Activated CD8-positive, alpha-beta memory T cell treated with anti-CD3 and anti-CD28 coated beads, Interleukin-2, amount 50 U/mL, for 1 hour (primary cell): ENCODE data around the gene PLA2G6.

ENCODE experiments used
- DNase-seq: peaks from one replicate; pipeline ENCODE4 v3.0.0-alpha.2; 2020; ENCODE audit errors: extremely low read depth

Gene PLA2G6

GRCh38 chr22:38181453-38182200, at the start of gene PLA2G6:
Gene PLA2G6, minus strand, starts transcription at chr22:38181830. Its CDS starts 12,404 bp downstream, at chr22:38169426.
- DNase-seq, result peak; percentile 80

- DNase-seq, result no peak
Observed at GRCh38 chr22:38230916-38231315, 49.3 kb upstream of the PLA2G6 start.

- DNase-seq, result no peak
Observed at GRCh38 chr22:38230108-38230825, 48.6 kb upstream of the PLA2G6 start.

- DNase-seq, result no peak
Observed at GRCh38 chr22:38228873-38229740, 47.5 kb upstream of the PLA2G6 start.

- DNase-seq, result no peak
Observed at GRCh38 chr22:38228326-38228872, 46.8 kb upstream of the PLA2G6 start.

GRCh38 chr22:38226853-38227649, 45.4 kb upstream of the PLA2G6 start:
- no peak for DNase-seq

- DNase-seq, result no peak
Observed at GRCh38 chr22:38223289-38223960, 41.8 kb upstream of the PLA2G6 start.

- no peak for DNase-seq
Observed at GRCh38 chr22:38222797-38223119, 41.1 kb upstream of the PLA2G6 start.

GRCh38 chr22:38221908-38222796, 40.5 kb upstream of the PLA2G6 start:
- DNase-seq, result no peak

- DNase-seq, result no peak
Observed at GRCh38 chr22:38221407-38221806, 39.8 kb upstream of the PLA2G6 start.

GRCh38 chr22:38220653-38221386, 39.2 kb upstream of the PLA2G6 start:
- no peak for DNase-seq

- no peak for DNase-seq
Observed at GRCh38 chr22:38220163-38220562, 38.5 kb upstream of the PLA2G6 start.

GRCh38 chr22:38219632-38220031, 38.0 kb upstream of the PLA2G6 start:
- DNase-seq, result no peak

GRCh38 chr22:38218661-38219622, 37.3 kb upstream of the PLA2G6 start:
- no peak for DNase-seq

GRCh38 chr22:38215156-38216038, 33.8 kb upstream of the PLA2G6 start:
- DNase-seq, result no peak

- no peak for DNase-seq
Observed at GRCh38 chr22:38214302-38215056, 32.8 kb upstream of the PLA2G6 start.
